Stomach (tissue), 9 donors: Measurements from ENCODE around the gene GRHPR. TPM values are rescaled to one million over a fixed set of nuclear protein-coding genes. Genes with fewer than 3 reads are reported as not detected.

Experiments used
- DNase-seq, 2 donors: peaks; one replicate each; pipeline versions ENCODE4 v3.0.0 to v3.0.0-alpha.2; 2013 to 2019
- H3K27ac ChIP-seq, 5 donors: fragments of 200-600 bp in 4 of 5; sonication (generic) in 4 of 5; one replicate each; pipeline ENCODE4 v1.5.1; 2013 to 2019; ENCODE audit warnings: mild to moderate bottlenecking in 1 of 5, moderate library complexity in 1 of 5
- H3K27me3 ChIP-seq, 3 donors: fragments of 200-600 bp; sonication (generic); one replicate each; pipeline ENCODE4 v1.5.1; 2017 to 2019; ENCODE audit warnings: mixed run types in 1 of 3
- H3K36me3 ChIP-seq, 4 donors: fragments of 200-600 bp; sonication (generic); 1 replicate in 3 of 4; 2 replicates in 1 of 4; pipeline ENCODE4 v1.5.1; 2016 to 2019
- H3K4me1 ChIP-seq, 4 donors: fragments of 200-600 bp; sonication (generic); one replicate each; pipeline ENCODE4 v1.5.1; 2016 to 2019
- H3K4me3 ChIP-seq, 4 donors: fragments of 200-600 bp; sonication (generic) in 3 of 4; one replicate each; pipeline ENCODE4 v1.5.1; 2016 to 2019; ENCODE audit warnings: mild to moderate bottlenecking in 1 of 4
- H3K9me3 ChIP-seq, 4 donors: fragments of 200-600 bp; sonication (generic); one replicate each; pipeline ENCODE4 v1.5.1; 2016 to 2019
- CTCF ChIP-seq, 7 experiments: fragments of 450-650 bp in 4 of 7; fragments of 200-600 bp in 3 of 7; sonication (generic) in 3 of 7; IDR thresholded peaks; one replicate each; pipeline ENCODE4 v1.5.1; 2016 to 2019; ENCODE audit warnings: antibody characterized with exemption in 7 of 7, control low read depth in 2 of 7, mild to moderate bottlenecking in 1 of 7
- EP300 ChIP-seq: sonication (generic); formaldehyde crosslinking; IDR thresholded peaks from one replicate; pipeline ENCODE4 v1.6.1; 2017; ENCODE audit warnings: antibody characterized with exemption
- POLR2A ChIP-seq, 4 donors: fragments of 450-650 bp; IDR thresholded peaks; one replicate each; pipeline ENCODE4 v1.6.1; 2016; ENCODE audit warnings: antibody characterized with exemption in 4 of 4, control low read depth in 2 of 4, mild to moderate bottlenecking in 1 of 4, moderate library complexity in 1 of 4
- POLR2AphosphoS5 ChIP-seq, 3 donors: sonication (generic); formaldehyde crosslinking; IDR thresholded peaks; one replicate each; pipeline ENCODE4 v1.6.1; 2016; ENCODE audit warnings: antibody characterized with exemption in 3 of 3
- WGBS, 5 donors: extraction: QIAGEN DNeasy Blood & Tissue Kit in 3 of 5; methylation state at CpG; one replicate each; pipeline versions ENCODE4 v1.1.5 to v1.1.7; 2013 to 2018; 5-methylcytosine and 5-hydroxymethylcytosine counted together
- intact Hi-C: fragments of 100-400 bp; cut with DNase I; formaldehyde crosslinking; loops from one replicate; pipeline ENCODE4 v1.15.1; 2023; ENCODE audit warnings: low total_unique reads
- polyA plus RNA-seq, 3 donors: library from polyadenylated mRNA; stranded (reverse); fragments of 200-250 nt; gene quantifications; one replicate each; pipeline ENCODE4 v1.2.3, GENCODE V29; 2013
- total RNA-seq, 5 donors: library from RNA; depleted of rRNA; stranded (reverse); fragments of >200 nt; gene quantifications; one replicate each; pipeline versions ENCODE4 v1.1.0 to v1.2.3, GENCODE V29; 2014 to 2016
- donor health status: healthy with polysubstance abuse.
- donor health status: Bipolar disorder and iron deficiency.
- donor health status: healthy.

The GRHPR gene
- total and polyA plus RNA-seq, 8 donors = 48.7 to 111 (median 81.4) TPM

- H3K36me3 ChIP-seq = no peaks in the 10 kb centered on the region
- WGBS, 5 donors = 52 to 58% (median 56%) methylated on average over 2 of the region's 2 CpGs
Measured at GRCh38 chr9:37407468-37407867, 15.0 kb upstream of the GRHPR start.

GRCh38 chr9:37408933-37409710 is 13.4 kb upstream of the GRHPR start:
- WGBS, 5 donors = 72 to 85% (median 77%) methylated on average over 18 to 22 of the region's 22 CpGs
- Histone ChIP-seq H3K27me3 (no peaks in the 10 kb centered on the region), H3K9me3 (no peaks in the 10 kb centered on the region), H3K36me3 (no peaks in the 10 kb centered on the region), H3K27ac (no peak overlapping the region), H3K4me3 (no peak overlapping the region), H3K4me1 (no peaks in the 10 kb centered on the region)
- no peak for DNase-seq
- intact Hi-C loops = no loop called here
- no peak for TF ChIP-seq EP300
- no peak for TF ChIP-seq CTCF (IDR thresholded peaks at IDR 0.05)
- no peak for TF ChIP-seq POLR2AphosphoS5 (IDR thresholded peaks at IDR 0.05)
- no peak for TF ChIP-seq POLR2A (IDR thresholded peaks at IDR 0.05)

More at GRCh38 chr9:37407468-37407867, 15.0 kb upstream of the GRHPR start:
- Histone ChIP-seq H3K9me3 (no peaks in the 10 kb centered on the region), H3K27ac (no peak overlapping the region), H3K4me1 (no peaks in the 10 kb centered on the region), H3K4me3 (no peak overlapping the region), H3K27me3 (no peaks in the 10 kb centered on the region)
- DNase-seq = no peak
- TF ChIP-seq CTCF (IDR thresholded peaks at IDR 0.05) (no peak), POLR2A (IDR thresholded peaks at IDR 0.05) (no peak), POLR2AphosphoS5 (IDR thresholded peaks at IDR 0.05) (no peak), EP300 (no peak)
- intact Hi-C loops = no loop called here

- 83 to 91% (median 88%) methylated on average over 9 of the region's 9 CpGs for WGBS, 5 donors
Measured at GRCh38 chr9:37410354-37410861, 12.1 kb upstream of the GRHPR start.

More at GRCh38 chr9:37410354-37410861, 12.1 kb upstream of the GRHPR start:
- Histone ChIP-seq H3K27ac (no peak overlapping the region), H3K4me3 (no peak overlapping the region), H3K36me3 (no peaks in the 10 kb centered on the region), H3K4me1 (peaks cover 0 to 9% (median 4%) of the 10 kb centered on the region in 4 donors), H3K27me3 (no peaks in the 10 kb centered on the region), H3K9me3 (no peaks in the 10 kb centered on the region)
- intact Hi-C loops = loop anchor here (10.0 kb wide), 1 partner anchor 64 kb away; no protein-coding TSS in a partner anchor
- no peak for DNase-seq
- no peak for TF ChIP-seq EP300
- TF ChIP-seq POLR2A (IDR thresholded peaks at IDR 0.05) = no peak
- TF ChIP-seq POLR2AphosphoS5 (IDR thresholded peaks at IDR 0.05) = no peak
- TF ChIP-seq CTCF (IDR thresholded peaks at IDR 0.05) = no peak
